ENCODE measurements around the gene ZNF366. TPM values are rescaled to one million over a fixed set of nuclear protein-coding genes. Genes with fewer than 3 reads are reported as not detected.

ZNF366 gene
- total RNA-seq, 1 experiment from 2014 or later = not detected

- H3K36me3 ChIP-seq (ENCODE audit: insufficient read depth, low read length) = no peaks in the 10 kb centered on the region
- no peaks in the 10 kb centered on the region for H3K4me1 ChIP-seq (ENCODE audit: low read length)
- no peak overlapping the region for H2AFZ ChIP-seq (ENCODE audit: low read length)
- no peaks in the 10 kb centered on the region for H4K20me1 ChIP-seq (ENCODE audit: insufficient read depth, low read depth, low read length)
- no peak for DNase-seq
- no peaks in the 10 kb centered on the region for H3K79me2 ChIP-seq (ENCODE audit: low read length)
- 0 out of 2 replicates have a peak, but pooled peaks cover 2% of the 10 kb centered on the region for H3K9me2 ChIP-seq (replicated peaks; ENCODE audit: insufficient read depth, low read length)
- no peaks in the 10 kb centered on the region for H3K27me3 ChIP-seq (ENCODE audit: low read length)
- H3K27ac ChIP-seq (ENCODE audit: low read length) = no peak overlapping the region
- no peak overlapping the region for H3K4me2 ChIP-seq (ENCODE audit: low read depth, low read length, poor library complexity, severe bottlenecking)
- no peak overlapping the region for H3K4me3 ChIP-seq (ENCODE audit: low read length)
- no peaks in the 10 kb centered on the region for H3K9me3 ChIP-seq (ENCODE audit: low read length)
- H3K9ac ChIP-seq (ENCODE audit: low read length) = no peak overlapping the region
Measured at GRCh38 chr5:72542695-72543094, 35.5 kb upstream of the ZNF366 start.

GRCh38 chr5:72541501-72542225, 34.5 kb upstream of the ZNF366 start:
- H2AFZ ChIP-seq (ENCODE audit: low read length) = no peak overlapping the region

GRCh38 chr5:72540759-72541438, 33.7 kb upstream of the ZNF366 start:
- no peaks in the 10 kb centered on the region for H3K79me2 ChIP-seq (ENCODE audit: low read length)

More at GRCh38 chr5:72541501-72542225, 34.5 kb upstream of the ZNF366 start:
- no peak for DNase-seq
- H3K36me3 ChIP-seq (ENCODE audit: insufficient read depth, low read length) = no peaks in the 10 kb centered on the region
- no peaks in the 10 kb centered on the region for H4K20me1 ChIP-seq (ENCODE audit: insufficient read depth, low read depth, low read length)
- no peak overlapping the region for H3K27ac ChIP-seq (ENCODE audit: low read length)
- H3K9me3 ChIP-seq (ENCODE audit: low read length) = no peaks in the 10 kb centered on the region
- H3K9me2 ChIP-seq (replicated peaks; ENCODE audit: insufficient read depth, low read length) = 0 out of 2 replicates have a peak, but pooled peaks cover 2% of the 10 kb centered on the region
- no peaks in the 10 kb centered on the region for H3K27me3 ChIP-seq (ENCODE audit: low read length)
- no peak overlapping the region for H3K4me3 ChIP-seq (ENCODE audit: low read length)
- no peak overlapping the region for H3K4me2 ChIP-seq (ENCODE audit: low read depth, low read length, poor library complexity, severe bottlenecking)
- H3K9ac ChIP-seq (ENCODE audit: low read length) = no peak overlapping the region
- no peaks in the 10 kb centered on the region for H3K79me2 ChIP-seq (ENCODE audit: low read length)
- no peaks in the 10 kb centered on the region for H3K4me1 ChIP-seq (ENCODE audit: low read length)

GRCh38 chr5:72539726-72540125, 32.5 kb upstream of the ZNF366 start:
- Histone ChIP-seq H2AFZ (ENCODE audit: low read length) (no peak overlapping the region), H3K4me3 (ENCODE audit: low read length) (no peak overlapping the region), H3K79me2 (ENCODE audit: low read length) (no peaks in the 10 kb centered on the region), H3K9ac (ENCODE audit: low read length) (no peak overlapping the region), H3K27ac (ENCODE audit: low read length) (no peak overlapping the region), H3K4me1 (ENCODE audit: low read length) (no peaks in the 10 kb centered on the region), H3K27me3 (ENCODE audit: low read length) (no peaks in the 10 kb centered on the region), H3K36me3 (ENCODE audit: insufficient read depth, low read length) (no peaks in the 10 kb centered on the region), H4K20me1 (ENCODE audit: insufficient read depth, low read depth, low read length) (no peaks in the 10 kb centered on the region), H3K9me3 (ENCODE audit: low read length) (no peaks in the 10 kb centered on the region), H3K9me2 (replicated peaks; ENCODE audit: insufficient read depth, low read length) (0 out of 2 replicates have a peak, but pooled peaks cover 2% of the 10 kb centered on the region), H3K4me2 (ENCODE audit: low read depth, low read length, poor library complexity, severe bottlenecking) (no peak overlapping the region)
- DNase-seq = no peak

More at GRCh38 chr5:72540759-72541438, 33.7 kb upstream of the ZNF366 start:
- Histone ChIP-seq H4K20me1 (ENCODE audit: insufficient read depth, low read depth, low read length) (no peaks in the 10 kb centered on the region), H3K4me1 (ENCODE audit: low read length) (no peaks in the 10 kb centered on the region), H3K27ac (ENCODE audit: low read length) (no peak overlapping the region), H2AFZ (ENCODE audit: low read length) (no peak overlapping the region), H3K36me3 (ENCODE audit: insufficient read depth, low read length) (no peaks in the 10 kb centered on the region), H3K9me3 (ENCODE audit: low read length) (no peaks in the 10 kb centered on the region), H3K9me2 (replicated peaks; ENCODE audit: insufficient read depth, low read length) (0 out of 2 replicates have a peak, but pooled peaks cover 2% of the 10 kb centered on the region), H3K4me3 (ENCODE audit: low read length) (no peak overlapping the region), H3K9ac (ENCODE audit: low read length) (no peak overlapping the region), H3K4me2 (ENCODE audit: low read depth, low read length, poor library complexity, severe bottlenecking) (no peak overlapping the region), H3K27me3 (ENCODE audit: low read length) (no peaks in the 10 kb centered on the region)
- DNase-seq = no peak

GRCh38 chr5:72539038-72539437, 31.8 kb upstream of the ZNF366 start:
- no peaks in the 10 kb centered on the region for H3K27me3 ChIP-seq (ENCODE audit: low read length)
- H3K36me3 ChIP-seq (ENCODE audit: insufficient read depth, low read length) = no peaks in the 10 kb centered on the region
- no peaks in the 10 kb centered on the region for H3K9me3 ChIP-seq (ENCODE audit: low read length)
- no peak overlapping the region for H2AFZ ChIP-seq (ENCODE audit: low read length)
- no peak overlapping the region for H3K27ac ChIP-seq (ENCODE audit: low read length)
- no peaks in the 10 kb centered on the region for H3K4me1 ChIP-seq (ENCODE audit: low read length)
- 0 out of 2 replicates have a peak, but pooled peaks cover 2% of the 10 kb centered on the region for H3K9me2 ChIP-seq (replicated peaks; ENCODE audit: insufficient read depth, low read length)
- no peak for DNase-seq
- no peaks in the 10 kb centered on the region for H3K79me2 ChIP-seq (ENCODE audit: low read length)
- no peak overlapping the region for H3K4me3 ChIP-seq (ENCODE audit: low read length)
- H3K4me2 ChIP-seq (ENCODE audit: low read depth, low read length, poor library complexity, severe bottlenecking) = no peak overlapping the region
- no peaks in the 10 kb centered on the region for H4K20me1 ChIP-seq (ENCODE audit: insufficient read depth, low read depth, low read length)
- H3K9ac ChIP-seq (ENCODE audit: low read length) = no peak overlapping the region

- Histone ChIP-seq H3K9me3 (ENCODE audit: low read length) (no peaks in the 10 kb centered on the region), H3K4me3 (ENCODE audit: low read length) (no peak overlapping the region), H3K79me2 (ENCODE audit: low read length) (no peaks in the 10 kb centered on the region)
Measured at GRCh38 chr5:72537166-72537565, 30.0 kb upstream of the ZNF366 start.

GRCh38 chr5:72531496-72532190, 24.4 kb upstream of the ZNF366 start:
- Histone ChIP-seq H3K36me3 (ENCODE audit: insufficient read depth, low read length) (no peaks in the 10 kb centered on the region), H3K9me2 (replicated peaks; ENCODE audit: insufficient read depth, low read length) (no peaks in the 10 kb centered on the region), H3K4me3 (ENCODE audit: low read length) (no peak overlapping the region), H4K20me1 (ENCODE audit: insufficient read depth, low read depth, low read length) (no peaks in the 10 kb centered on the region), H2AFZ (ENCODE audit: low read length) (no peak overlapping the region), H3K4me1 (ENCODE audit: low read length) (no peaks in the 10 kb centered on the region), H3K79me2 (ENCODE audit: low read length) (no peaks in the 10 kb centered on the region), H3K4me2 (ENCODE audit: low read depth, low read length, poor library complexity, severe bottlenecking) (no peak overlapping the region), H3K27ac (ENCODE audit: low read length) (no peak overlapping the region), H3K27me3 (ENCODE audit: low read length) (no peaks in the 10 kb centered on the region), H3K9ac (ENCODE audit: low read length) (no peak overlapping the region), H3K9me3 (ENCODE audit: low read length) (no peaks in the 10 kb centered on the region)
- no peak for DNase-seq

More at GRCh38 chr5:72537166-72537565, 30.0 kb upstream of the ZNF366 start:
- Histone ChIP-seq H3K27me3 (ENCODE audit: low read length) (no peaks in the 10 kb centered on the region), H3K4me2 (ENCODE audit: low read depth, low read length, poor library complexity, severe bottlenecking) (no peak overlapping the region), H3K36me3 (ENCODE audit: insufficient read depth, low read length) (no peaks in the 10 kb centered on the region), H4K20me1 (ENCODE audit: insufficient read depth, low read depth, low read length) (no peaks in the 10 kb centered on the region), H3K9me2 (replicated peaks; ENCODE audit: insufficient read depth, low read length) (no peaks in the 10 kb centered on the region), H3K27ac (ENCODE audit: low read length) (no peak overlapping the region), H2AFZ (ENCODE audit: low read length) (no peak overlapping the region), H3K4me1 (ENCODE audit: low read length) (no peaks in the 10 kb centered on the region), H3K9ac (ENCODE audit: low read length) (no peak overlapping the region)
- no peak for DNase-seq

GRCh38 chr5:72530196-72530595, 23.0 kb upstream of the ZNF366 start:
- H4K20me1 ChIP-seq (ENCODE audit: insufficient read depth, low read depth, low read length) = no peaks in the 10 kb centered on the region
- H2AFZ ChIP-seq (ENCODE audit: low read length) = no peak overlapping the region
- H3K4me2 ChIP-seq (ENCODE audit: low read depth, low read length, poor library complexity, severe bottlenecking) = no peak overlapping the region

More at GRCh38 chr5:72530196-72530595, 23.0 kb upstream of the ZNF366 start:
- H3K9me2 ChIP-seq (replicated peaks; ENCODE audit: insufficient read depth, low read length) = no peaks in the 10 kb centered on the region
- no peaks in the 10 kb centered on the region for H3K27me3 ChIP-seq (ENCODE audit: low read length)
- H3K36me3 ChIP-seq (ENCODE audit: insufficient read depth, low read length) = no peaks in the 10 kb centered on the region
- no peak for DNase-seq
- H3K9me3 ChIP-seq (ENCODE audit: low read length) = no peaks in the 10 kb centered on the region
- H3K9ac ChIP-seq (ENCODE audit: low read length) = no peak overlapping the region
- no peaks in the 10 kb centered on the region for H3K79me2 ChIP-seq (ENCODE audit: low read length)
- no peak overlapping the region for H3K4me3 ChIP-seq (ENCODE audit: low read length)
- H3K4me1 ChIP-seq (ENCODE audit: low read length) = no peaks in the 10 kb centered on the region
- no peak overlapping the region for H3K27ac ChIP-seq (ENCODE audit: low read length)

All from Karpas-422 (cell line).